C4-2B (cell line): ENCODE data around the gene ABHD14A.

Experiments
- H3K27ac ChIP-seq: fragments of 450-650 bp; 2 replicates; pipeline ENCODE4 v1.5.1; 2017
- ZFX ChIP-seq: fragments of 450-650 bp; IDR thresholded peaks from 2 replicates; pipeline ENCODE4 v1.6.1; 2017
- TF ChIP-seq, protein P1 (sequence below): fragments of 450-650 bp; conservative IDR thresholded peaks from 2 replicates; pipeline ENCODE4 v1.5.1; 2017; ENCODE audit warnings: mild to moderate bottlenecking

ABHD14A gene

DNA sequence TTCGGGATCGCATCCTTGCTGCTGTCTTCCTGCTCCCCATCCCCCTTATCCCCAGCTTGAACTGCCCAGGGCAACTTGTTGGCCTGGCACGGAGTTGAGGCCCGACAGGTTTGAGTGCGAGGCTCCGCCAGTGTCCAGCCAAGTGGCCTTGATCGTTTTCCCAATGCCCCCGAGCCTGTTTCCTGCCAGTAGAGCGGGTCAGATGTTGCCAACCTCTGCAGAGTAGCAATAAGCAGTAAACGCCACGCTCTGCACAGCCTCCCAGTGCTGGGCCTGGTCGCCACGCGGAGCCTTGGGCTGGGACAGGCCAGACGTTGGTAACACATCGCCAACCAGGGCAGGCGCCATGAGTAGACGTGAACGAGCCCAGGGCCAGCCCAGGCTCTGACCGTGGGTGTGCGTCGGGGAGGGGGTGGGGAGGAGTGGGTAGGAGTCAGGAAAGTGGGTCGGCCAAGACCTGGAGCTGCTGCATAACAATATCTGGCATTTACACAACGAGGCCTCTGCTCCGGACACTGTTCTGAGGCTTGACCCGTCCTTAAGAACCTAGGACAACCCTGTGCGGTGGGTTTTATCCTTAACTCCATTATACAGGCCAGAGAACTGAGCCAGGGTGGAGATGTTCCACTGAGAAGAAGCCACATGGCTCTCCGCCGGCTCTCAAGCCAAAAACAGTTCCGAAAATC, 444 bp upstream of the ABHD14A start:
- peak; percentile 55 for TF ChIP-seq ZFX
- TF ChIP-seq, protein P1, sequence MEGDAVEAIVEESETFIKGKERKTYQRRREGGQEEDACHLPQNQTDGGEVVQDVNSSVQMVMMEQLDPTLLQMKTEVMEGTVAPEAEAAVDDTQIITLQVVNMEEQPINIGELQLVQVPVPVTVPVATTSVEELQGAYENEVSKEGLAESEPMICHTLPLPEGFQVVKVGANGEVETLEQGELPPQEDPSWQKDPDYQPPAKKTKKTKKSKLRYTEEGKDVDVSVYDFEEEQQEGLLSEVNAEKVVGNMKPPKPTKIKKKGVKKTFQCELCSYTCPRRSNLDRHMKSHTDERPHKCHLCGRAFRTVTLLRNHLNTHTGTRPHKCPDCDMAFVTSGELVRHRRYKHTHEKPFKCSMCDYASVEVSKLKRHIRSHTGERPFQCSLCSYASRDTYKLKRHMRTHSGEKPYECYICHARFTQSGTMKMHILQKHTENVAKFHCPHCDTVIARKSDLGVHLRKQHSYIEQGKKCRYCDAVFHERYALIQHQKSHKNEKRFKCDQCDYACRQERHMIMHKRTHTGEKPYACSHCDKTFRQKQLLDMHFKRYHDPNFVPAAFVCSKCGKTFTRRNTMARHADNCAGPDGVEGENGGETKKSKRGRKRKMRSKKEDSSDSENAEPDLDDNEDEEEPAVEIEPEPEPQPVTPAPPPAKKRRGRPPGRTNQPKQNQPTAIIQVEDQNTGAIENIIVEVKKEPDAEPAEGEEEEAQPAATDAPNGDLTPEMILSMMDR = peak; percentile 59
- peak overlapping the region; percentile 95 for H3K27ac ChIP-seq

GRCh38 chr3:51975852-51976549, 1.1 kb downstream of the ABHD14A start:
- TF ChIP-seq, protein P1 = no peak
- TF ChIP-seq ZFX = no peak
- peak overlapping the region; percentile 95 for H3K27ac ChIP-seq

DNA sequence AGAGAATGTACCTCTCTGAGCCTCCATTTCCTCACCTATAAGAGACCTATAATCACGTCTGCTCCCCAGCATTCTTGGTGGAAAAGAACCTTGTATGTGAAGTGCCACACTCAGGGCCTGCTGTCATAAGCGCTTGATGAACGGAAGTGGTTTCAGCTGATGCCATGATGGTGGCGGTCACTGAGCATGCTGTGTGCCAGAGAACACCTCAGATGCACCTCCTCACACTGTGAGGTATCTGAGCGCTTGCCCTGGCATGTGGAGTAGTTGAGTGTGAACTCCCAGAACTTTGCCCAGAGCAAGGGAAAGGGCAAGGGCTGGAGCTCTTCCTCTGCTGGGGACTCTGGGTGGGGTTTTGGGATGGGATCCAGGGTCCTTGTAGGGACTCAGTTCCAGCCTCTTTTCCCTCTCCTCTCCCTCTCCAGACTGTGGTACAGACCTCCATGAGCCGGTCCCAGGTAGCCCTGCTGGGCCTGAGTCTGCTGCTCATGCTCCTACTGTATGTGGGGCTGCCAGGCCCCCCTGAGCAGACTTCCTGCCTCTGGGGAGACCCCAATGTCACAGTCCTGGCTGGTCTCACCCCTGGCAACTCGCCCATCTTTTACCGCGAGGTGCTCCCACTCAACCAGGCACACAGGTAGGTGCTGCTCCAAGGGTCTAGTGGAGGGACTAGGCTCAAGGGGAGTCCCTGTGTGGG, 2.7 kb downstream of the ABHD14A start:
- no peak for TF ChIP-seq ZFX
- TF ChIP-seq, protein P1 = no peak
- no peak overlapping the region for H3K27ac ChIP-seq

- TF ChIP-seq, protein P1 = no peak
- TF ChIP-seq ZFX = no peak
- no peak overlapping the region for H3K27ac ChIP-seq
These were observed 3.3 kb downstream of the ABHD14A start for GRCh38 chr3:51978143-51978502.

GRCh38 chr3:51980253-51980652, 5.4 kb downstream of the ABHD14A start:
- H3K27ac ChIP-seq = no peak overlapping the region
- TF ChIP-seq, protein P1 = no peak
- TF ChIP-seq ZFX = no peak

- no peak for TF ChIP-seq ZFX
- TF ChIP-seq, protein P1 = peak; percentile 77; the same call in 1 of the 2 replicates
- peak overlapping the region; percentile 83 for H3K27ac ChIP-seq
These were observed 7.5 kb downstream of the ABHD14A start for GRCh38 chr3:51982352-51982837.
